HG02623 (cell line): ENCODE data around the gene SIRT3.
A peak's percentile ranks its signal among the peaks of the same experiment; 100 is the strongest.

ENCODE experiments used
- ATAC-seq: cut with Tn5 transposase; IDR thresholded peaks from one replicate; pipeline ENCODE4 v1.9.1; 2021; ENCODE audit warnings: moderate library complexity; ENCODE audit not compliant: unreplicated experiment

SIRT3 gene

DNA sequence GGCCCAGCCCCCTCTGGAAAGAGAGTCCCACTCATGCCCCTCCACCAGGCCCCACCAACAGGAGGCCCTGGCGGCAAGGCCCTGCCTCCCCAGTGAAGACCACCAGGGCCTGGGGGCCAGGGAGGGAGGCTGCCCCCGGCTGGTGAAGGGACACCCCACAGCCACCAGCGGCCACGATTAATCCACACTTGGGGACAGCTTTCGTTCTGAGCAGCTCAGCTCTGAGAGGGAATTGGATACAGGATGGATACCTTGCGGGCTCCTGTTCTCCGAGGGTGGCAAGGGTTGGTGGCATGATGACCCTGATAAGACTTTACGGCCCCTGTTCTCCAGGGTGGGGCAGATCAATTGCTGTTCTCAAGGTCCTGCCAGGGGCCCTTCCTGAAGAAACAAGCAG, 35.2 kb upstream of the SIRT3 start:
- no peak for ATAC-seq

DNA sequence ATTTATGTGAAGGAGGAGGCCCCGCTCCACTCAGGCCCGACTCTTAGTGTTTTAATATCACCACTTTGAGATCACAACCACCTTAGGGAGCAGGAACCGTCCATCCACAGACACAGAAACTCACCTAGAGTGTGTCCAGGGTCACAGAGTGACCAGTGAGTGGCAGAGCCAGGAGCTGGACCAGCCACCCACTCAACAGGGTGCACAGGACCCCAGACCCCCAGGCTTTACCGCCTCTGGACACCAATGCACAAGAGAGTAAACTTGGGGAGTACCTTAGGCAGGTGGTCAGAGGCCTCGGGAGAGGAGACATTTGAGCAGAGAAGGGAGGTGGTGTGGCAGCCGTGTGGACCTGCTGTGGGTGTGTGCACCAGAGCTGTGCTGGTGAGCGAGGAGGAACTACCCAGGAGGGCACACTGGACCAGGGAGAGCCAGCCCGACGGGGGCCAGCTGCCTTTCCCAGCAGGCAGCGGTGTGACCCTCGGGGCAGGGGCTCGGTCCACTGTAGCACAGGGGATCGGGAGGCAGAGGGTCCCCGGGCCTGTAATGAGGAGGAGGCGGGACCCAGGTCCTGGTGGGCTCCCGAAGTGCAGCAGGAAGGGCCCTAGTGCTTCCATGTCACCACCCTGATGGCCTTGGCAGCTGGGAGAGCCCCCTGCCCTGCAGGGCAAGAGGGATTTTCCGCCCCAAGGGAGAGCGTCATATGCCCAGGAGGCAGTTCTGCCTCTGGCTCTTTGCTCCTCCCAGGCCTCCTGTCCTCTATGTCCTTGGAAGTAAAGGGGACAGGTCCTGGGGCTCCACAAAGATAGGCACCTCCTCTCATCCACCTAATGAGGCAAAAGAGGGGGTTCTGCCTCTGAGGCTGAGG, 34.5 kb upstream of the SIRT3 start:
- ATAC-seq, result no peak

DNA sequence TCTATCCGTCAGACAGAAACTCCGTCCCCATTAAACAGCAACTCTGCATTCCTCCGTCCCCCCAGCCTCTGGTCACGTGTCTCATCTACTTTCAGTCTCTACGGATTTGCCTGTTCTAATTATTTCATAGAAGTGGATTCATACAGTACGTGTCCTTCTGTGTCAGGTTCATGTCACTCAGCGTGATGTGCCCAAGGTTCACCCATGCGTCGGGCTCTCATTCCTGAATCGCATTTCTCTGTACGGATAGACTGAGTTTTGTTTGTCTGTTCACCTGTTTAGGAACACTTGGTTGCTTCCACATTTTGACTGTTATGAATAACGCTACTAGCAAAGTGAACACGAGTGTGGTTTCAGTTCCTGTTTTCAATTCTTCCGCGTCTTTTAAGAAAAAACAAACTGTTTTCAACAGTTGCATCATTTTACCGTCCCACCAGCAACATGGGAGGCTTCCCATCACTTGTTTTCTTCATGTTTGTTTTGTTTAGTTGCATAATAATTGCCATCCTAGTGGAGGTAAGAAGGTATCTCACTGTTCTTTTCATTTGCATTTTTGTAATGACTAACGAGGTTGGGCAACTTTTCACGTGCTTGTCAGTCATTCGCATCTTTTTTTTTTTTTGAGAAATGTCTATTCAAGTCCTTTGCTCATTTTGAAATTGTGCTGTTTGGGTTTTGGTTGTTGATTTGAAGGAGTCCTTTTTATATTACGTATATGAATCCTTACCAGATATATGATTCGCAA, 33.2 kb upstream of the SIRT3 start:
- peak; percentile 62 for ATAC-seq

DNA sequence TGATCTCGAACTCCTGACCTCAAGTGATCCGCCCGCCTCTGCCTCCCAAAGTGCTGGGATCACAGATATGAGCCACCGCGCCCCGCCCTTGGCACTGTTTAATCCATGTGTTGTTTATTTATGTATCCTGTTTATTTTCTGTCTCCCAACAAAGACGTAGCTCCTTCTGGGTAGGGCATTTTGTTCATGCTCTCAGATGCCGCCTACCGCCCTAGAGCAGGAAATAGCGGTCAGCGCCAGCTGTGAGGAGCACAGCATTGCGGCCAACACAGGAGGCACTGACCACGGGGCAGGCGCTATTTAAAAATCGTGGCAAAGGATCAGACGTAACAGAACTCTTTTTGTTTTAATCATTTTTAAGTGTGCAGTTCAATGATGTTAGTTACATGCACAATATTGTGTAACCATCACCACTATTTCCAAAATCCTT, 32.6 kb upstream of the SIRT3 start:
- ATAC-seq, result peak; percentile 41

DNA sequence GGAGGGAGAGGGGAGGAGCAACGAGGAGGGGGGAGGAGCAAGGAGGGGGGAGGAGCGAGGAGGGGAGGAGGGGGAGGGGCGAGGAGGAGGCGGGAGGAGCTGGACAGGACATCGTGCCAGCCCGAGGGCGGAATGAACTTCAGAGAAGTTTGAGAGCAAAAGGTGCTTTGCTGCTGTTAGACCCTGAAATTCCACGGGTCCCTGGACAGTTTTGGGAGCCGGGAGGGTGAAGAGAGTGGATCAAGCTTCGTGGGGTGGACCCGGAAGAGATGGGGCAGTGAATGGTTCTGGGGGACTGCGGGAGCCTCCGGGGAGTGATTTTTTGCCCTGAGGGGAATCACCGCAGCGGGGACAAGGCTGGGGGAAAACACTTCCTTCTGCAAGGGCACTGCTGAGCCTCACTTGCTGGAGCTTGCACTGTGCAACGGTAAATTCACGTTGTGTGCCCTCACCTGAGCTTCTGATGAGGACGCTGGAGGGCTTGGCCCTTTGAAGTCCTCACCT, 31.4 kb upstream of the SIRT3 start:
- no peak for ATAC-seq

DNA sequence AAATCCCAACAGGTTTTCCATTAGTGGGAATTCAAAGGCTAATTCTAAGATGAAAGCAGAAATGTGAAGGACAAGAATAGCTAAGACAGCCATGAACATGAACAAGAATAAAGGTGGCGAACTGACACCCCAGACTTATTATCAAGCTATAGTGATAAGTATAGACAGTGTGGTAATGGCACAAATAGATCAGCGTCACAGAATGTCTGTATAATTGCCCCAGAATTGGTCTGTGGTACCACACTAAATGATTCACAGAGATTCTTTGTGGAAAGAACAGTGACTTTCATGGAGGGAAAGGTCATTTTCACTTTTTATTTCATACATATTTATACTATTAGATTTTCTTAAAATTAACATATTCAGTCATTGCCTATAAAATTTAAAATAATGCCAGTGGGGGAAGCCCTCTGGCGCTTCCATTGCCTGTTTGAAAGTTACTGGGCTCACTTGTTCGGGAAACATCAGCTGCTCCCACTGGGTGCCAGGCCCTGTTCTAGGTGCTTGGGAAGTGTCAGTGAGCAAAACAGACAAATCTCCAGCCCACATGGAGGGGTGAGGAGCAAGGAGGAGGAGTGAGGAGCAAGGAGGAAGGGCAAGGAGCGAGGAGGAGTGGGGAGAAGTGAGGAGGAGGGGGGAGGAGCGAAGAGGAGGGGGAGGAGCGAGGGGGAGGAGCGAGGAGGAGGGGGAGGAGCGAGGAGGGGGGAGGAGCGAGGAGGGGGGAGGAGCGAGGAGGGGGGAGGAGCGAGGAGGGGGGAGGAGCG, 30.7 kb upstream of the SIRT3 start:
- ATAC-seq, result no peak

DNA sequence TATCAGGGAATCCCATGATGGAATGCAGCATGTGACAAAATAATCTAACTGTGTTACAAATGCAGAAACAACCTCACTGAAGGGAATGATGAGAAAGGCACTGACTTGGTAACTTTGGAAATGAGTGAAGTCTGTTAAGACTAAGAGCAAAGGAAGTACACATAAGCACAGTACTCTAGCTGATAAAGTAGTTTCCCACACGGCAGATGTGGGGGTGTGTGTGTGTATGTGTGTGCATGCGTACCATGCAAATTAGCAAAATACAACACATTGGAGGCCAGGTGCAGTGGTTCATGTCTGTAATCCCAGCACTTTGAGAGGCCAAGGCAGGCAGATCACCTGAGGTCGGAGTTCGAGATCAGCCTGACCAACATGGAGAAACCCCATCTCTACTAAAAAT, 25.5 kb upstream of the SIRT3 start:
- ATAC-seq, result no peak

DNA sequence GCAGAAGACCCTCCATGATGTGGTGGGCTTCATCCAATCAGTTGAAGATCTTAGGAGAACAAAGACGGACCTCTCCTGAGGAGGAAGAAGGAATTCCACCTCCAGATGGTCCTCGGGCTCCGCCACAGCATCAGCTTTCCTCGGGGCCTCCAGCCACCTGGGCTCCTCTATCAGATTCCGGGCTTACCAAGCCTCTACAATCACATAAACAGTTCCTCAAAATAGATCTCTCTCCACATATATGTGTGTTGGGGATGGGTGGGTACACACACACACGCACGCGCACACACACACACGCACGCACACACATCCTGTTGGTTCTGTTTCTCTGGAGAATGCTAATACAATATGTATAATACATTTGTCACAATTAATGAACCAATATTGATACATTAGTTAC, 23.3 kb upstream of the SIRT3 start:
- ATAC-seq, result no peak

DNA sequence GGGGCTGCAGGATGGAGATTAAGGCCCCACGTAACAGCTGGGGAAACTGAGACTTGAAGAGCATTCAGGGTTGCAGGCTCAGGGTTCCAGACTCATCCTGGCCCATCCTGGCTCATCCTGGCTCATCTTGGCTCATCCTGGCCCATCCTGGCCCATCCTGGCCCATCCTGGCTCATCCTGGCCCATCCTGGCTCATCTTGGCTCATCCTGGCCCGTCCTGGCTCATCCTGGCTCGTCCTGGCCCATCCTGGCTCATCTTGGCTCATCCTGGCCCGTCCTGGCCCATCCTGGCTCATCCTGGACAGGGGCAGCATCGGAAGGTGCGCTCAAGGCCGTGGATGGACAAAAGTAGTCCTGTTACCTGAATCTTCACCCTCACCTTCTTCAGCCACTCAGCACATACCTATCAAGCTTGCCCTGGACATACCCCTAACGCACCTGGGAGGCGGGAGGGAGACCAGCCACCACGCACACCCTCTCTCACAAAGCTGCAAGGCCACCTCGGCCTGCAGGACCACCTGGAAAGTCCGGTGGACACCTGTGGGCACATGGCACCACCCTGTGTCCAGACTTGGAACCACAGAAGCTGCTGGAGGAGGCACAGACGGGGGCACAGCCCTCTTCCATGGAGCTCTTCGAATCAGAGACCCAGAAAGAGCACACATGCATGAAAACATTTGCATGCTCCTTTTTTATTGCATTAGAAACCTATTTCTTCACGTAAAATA, 21.8 kb upstream of the SIRT3 start:
- no peak for ATAC-seq

DNA sequence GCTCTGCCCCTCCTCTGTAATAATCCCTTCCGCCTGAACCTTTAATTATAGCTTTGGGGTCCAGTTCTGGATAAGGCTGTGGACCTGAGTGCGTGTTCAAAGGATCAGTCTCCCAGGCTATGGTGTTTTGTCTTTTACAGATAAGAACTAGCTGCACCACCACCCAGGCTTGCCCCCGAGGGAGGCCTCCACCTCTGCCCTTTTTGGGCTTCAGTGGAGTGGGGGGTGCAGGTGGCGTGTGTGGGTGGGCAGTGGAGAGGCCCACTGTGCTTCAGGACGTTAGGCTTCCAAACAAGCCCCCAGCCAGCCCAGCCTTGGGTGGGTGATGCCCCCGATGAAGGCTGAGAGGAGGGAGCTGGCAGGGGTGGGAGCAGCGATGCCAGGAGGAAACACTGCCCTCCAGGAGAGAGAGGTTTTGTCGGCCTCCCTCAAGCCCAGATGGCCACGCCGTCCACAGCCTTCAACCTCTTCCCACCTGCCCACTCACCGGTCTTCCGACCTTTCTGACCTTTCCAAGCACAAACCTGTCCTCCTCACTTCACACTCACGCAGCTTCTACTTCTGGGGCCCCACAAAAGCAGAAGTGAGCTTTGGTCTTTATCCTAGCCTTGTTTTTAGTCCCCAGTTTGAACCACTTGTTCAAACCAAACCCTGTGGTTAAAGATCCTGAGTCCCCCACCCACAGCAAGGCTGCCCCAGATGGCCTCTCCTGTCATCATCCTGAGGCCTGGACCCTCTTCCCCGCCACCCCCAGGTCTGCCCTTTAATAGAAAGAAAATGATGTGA, 21.0 kb upstream of the SIRT3 start:
- ATAC-seq, result no peak

DNA sequence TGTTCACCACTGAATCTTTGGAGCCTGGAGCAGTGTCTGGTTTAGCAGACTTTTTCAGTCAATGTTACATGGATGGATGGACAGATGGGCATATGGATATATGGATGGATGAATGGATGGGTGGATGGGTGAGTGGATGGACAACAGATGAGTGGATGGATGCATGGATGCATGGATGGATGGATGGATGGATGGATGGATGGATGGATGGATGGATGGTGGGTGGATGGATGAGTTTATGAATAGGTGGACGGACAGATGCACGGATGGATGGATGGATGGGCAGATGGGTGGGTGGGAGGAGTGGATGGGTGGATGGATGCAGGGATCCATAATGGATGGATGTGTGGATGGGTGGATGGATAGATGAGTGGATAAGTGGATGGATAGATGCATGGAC, 19.7 kb upstream of the SIRT3 start:
- no peak for ATAC-seq

DNA sequence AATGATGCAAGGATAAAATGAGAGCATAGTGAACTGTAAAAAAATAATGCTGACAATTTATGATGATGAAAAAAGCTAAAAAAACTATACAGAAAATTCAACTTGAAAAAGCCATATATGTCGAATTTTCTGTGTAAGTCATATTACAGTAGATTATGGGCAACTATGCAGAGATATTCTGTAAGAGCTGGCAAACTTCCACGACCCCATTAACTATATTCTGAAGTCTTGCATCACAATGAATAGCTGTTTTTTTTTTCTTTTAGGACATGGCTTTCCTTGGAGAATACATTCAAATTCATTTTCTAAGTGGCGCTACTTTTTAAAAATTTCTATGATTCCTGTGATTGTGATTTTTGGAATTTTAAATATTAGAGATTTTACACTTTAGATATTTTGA, 19.0 kb upstream of the SIRT3 start:
- no peak for ATAC-seq

DNA sequence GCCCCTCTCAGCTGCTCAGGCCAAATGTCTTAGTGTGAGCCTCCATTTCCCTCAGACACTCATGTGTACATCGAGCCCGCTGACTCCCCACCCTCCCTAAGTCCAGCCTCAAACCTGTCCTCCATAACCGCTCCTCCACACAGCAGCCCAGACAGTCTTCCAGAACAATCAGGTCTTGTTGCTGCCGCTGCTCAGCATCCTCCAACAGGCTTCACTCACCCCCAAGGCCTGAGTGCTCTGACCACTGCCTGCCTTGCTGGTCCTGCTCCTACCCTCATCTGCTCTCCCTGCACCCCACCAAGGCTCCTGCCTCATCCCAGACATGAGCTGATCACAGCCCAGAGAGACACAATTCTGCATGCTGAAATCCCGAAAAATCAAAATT, 17.7 kb upstream of the SIRT3 start:
- ATAC-seq, result no peak

DNA sequence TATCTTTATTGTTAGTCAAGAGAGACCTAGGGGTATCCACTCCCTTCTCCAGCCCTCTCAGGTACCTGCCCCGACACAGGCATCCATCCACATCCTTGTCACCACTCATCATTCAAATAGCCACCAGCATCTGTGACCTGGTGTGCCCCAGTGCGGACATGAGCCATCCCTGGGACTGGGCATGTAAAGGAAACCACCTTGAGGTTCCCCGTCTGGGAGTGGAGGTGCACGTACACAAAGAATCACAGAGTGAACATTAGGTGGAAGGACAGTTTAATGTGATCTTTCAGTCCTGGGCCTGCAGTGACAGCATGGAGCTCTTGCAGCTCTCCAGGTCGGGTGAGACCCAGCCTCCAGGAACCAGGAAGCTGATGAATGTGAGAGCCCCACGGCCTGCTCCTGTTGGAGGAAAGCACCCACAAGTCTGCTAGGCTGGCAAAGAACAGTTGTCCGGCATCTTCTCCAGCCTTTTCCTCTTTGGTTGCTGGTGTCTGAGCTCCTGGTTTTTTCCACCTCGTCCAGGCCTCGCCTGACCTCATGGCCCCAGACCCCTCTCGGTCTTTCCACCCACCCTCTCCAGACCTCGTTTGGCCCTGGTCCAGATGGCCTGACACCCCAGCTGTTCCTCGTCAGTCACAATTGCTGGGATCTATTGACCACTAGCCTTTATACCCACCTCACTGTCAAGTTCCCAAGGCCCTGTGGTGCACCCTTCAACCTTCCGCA, 17.2 kb upstream of the SIRT3 start:
- ATAC-seq, result no peak

DNA sequence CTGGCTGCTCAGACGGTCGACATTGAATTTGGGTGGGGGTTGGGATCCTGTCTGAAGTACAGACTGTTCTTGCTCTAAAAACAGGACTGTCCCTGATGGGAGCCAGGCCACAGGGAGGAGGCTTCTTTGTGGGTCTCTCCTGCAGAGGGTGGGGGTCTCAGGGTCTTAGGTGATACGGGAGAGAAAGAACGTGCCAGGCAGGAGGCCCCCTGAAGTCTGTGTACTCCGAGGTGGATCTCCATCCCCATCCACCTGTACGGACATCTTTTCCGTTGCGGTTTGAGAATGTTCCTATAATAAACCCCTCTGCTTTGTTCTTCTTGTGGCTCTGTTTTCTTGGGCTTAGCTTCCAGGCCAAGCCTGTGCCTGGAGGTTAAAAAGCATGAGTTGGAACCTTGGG, 16.5 kb upstream of the SIRT3 start:
- ATAC-seq, result no peak

DNA sequence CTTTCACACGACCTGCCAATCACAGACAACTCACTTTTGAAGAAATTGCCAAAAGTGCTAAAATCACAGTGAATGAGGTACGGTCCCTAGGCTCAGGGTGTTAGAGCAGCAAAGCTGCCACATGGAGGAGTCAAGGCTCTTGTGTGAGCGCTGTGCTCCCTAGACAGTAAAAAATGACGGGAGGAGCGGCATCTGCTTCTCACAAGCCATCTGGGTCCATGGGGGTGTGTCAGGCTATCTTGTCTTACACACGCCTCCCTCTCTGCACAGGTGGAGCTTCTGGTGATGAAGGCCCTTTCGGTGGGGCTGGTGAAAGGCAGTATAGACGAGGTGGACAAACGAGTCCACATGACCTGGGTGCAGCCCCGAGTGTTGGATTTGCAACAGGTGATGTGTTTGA, 15.4 kb upstream of the SIRT3 start:
- ATAC-seq, result no peak

DNA sequence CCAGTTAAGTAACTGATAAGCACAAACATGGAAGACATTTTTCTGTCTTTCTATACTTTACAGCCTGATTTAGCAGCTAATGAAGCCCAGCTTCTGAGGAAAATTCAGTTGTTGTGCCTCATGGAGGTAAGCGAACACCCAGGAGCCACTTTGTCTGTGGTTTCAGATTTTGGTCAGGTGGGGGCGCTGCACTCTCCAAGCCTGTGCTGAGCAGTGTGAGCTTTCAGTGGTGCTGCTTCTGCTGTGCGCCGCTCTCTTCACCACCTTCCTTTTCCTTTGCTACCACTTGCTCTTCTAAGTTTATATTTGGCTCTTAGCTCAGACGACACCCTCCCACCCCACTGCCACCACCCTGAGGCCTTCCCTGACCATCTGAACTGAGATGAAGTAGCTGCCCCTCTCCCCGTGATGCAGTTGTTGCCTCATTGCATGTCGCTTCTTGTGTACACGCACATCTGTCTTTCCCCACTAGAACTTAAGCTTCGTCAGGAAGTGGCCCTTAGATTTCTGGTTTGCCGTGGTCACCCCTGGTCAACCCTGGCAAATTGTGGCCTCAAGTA, 14.7 kb upstream of the SIRT3 start:
- no peak for ATAC-seq

DNA sequence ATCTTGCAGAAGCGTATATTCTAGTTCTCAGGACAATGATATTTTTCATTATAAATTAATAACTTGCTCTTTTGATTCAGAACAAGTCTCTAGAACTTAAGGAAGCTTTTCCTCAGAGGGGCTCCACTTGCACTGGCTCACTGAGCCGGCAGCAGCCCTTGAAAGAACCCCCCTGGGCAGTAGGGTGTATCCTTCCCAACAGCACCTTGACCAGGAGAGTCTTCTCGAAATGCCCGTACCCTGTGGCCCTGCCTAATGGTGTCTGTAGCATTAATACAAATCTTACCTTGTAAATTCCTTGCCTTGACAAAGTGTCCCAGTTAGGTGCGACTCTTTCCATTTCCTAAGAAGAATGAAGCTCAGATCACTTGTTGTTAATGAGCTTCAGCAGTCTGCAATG, 14.1 kb upstream of the SIRT3 start:
- ATAC-seq, result no peak

DNA sequence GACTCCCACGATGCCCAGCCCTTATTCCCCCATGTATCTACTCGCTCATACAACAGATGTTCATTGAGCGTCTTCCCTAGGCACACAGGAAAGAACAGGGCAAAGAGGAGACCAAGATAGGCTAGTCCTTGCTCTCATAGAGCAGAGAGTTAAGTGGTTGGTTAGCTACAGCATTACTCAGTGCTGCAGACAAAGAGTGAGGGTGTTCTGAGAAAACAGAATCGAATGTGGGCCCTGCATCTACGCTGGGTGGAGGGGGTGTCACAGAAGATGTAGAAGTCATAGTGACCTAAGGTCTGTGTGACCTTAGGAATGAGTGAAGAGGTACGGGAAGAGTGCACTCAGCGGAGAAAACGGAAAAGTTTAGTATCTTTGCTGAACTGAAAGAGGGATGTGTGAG, 12.9 kb upstream of the SIRT3 start:
- no peak for ATAC-seq
